SK-N-SH (cell line): Measurements from ENCODE around the gene ZNF79. TPM values are rescaled to one million over a fixed set of nuclear protein-coding genes. Genes with fewer than 3 reads are reported as not detected.

Experiments
- CTCF ChIA-PET: fragments of 300-600, 350-600 bp; formaldehyde crosslinking; extraction: SDS; loops from one replicate; lab custom pipeline; 2021; lab: Yijun Ruan, JAX
- POLR2A ChIA-PET: fragments of 350-600 bp; sonication (Branson Sonifier 250); formaldehyde crosslinking; extraction: SDS; loops from one replicate; lab custom pipeline; 2020; ENCODE audit warnings: antibody characterized with exemption, inconsistent platforms; lab: Yijun Ruan, JAX
- DNase-seq: peaks from one replicate; pipeline ENCODE4 v3.0.0; 2012
- H2AFZ ChIP-seq: fragments of 200-600 bp; sonication (generic); 2 replicates; pipeline ENCODE4 v1.8.1; 2016; ENCODE audit warnings: antibody characterized with exemption, mild to moderate bottlenecking, low read depth
- H3F3A ChIP-seq: fragments of 200-600 bp; sonication (generic); replicated peaks from 2 replicates; pipeline ENCODE3; 2016; ENCODE audit warnings: antibody characterized with exemption, mild to moderate bottlenecking; ENCODE audit not compliant: insufficient read depth
- H3K27ac ChIP-seq, 2 experiments: fragments of 200-500 bp in 1 of 2; fragments of 200-600 bp in 1 of 2; sonication (Bioruptor generic) in 1 of 2; sonication (generic), shearing (Covaris generic) in 1 of 2; 2 replicates each; pipeline versions ENCODE4 v1.5.1 to v1.6.1; 2014 to 2016; ENCODE audit warnings: low read depth in 2 of 2, inconsistent platforms in 1 of 2, low read length in 1 of 2, mild to moderate bottlenecking in 1 of 2, mixed read lengths in 1 of 2
- H3K27me3 ChIP-seq: fragments of 200-600 bp; sonication (generic), shearing (Covaris generic); 2 replicates; pipeline ENCODE4 v1.6.1; 2016; ENCODE audit warnings: mixed run types; ENCODE audit not compliant: insufficient read depth
- H3K36me3 ChIP-seq, 2 experiments: fragments of 200-500 bp in 1 of 2; fragments of 200-600 bp in 1 of 2; sonication (Bioruptor generic) in 1 of 2; sonication (generic) in 1 of 2; replicated peaks in 1 of 2; 2 replicates each; pipeline versions ENCODE3 to v1.5.1; 2014 to 2016; ENCODE audit warnings: low read length in 1 of 2, mild to moderate bottlenecking in 1 of 2; ENCODE audit not compliant: insufficient read depth in 2 of 2, control insufficient read depth in 1 of 2
- H3K4me1 ChIP-seq, 2 experiments: fragments of 200-500 bp in 1 of 2; fragments of 200-600 bp in 1 of 2; sonication (Bioruptor generic) in 1 of 2; sonication (generic), shearing (Covaris generic) in 1 of 2; 2 replicates each; pipeline versions ENCODE4 v1.5.1 to v1.6.1; 2014 to 2016; ENCODE audit warnings: low read depth in 1 of 2, low read length in 1 of 2, mixed run types in 1 of 2; ENCODE audit not compliant: insufficient read depth in 2 of 2, control insufficient read depth in 1 of 2
- H3K4me2 ChIP-seq: fragments of 200-600 bp; sonication (generic), shearing (Covaris generic); 2 replicates; pipeline ENCODE4 v1.6.1; 2017; ENCODE audit warnings: mixed run types
- H3K4me3 ChIP-seq, 2 experiments: fragments of 200-500 bp in 1 of 2; fragments of 200-600 bp in 1 of 2; sonication (Bioruptor generic) in 1 of 2; sonication (generic), shearing (Covaris generic) in 1 of 2; 2 replicates each; pipeline versions ENCODE4 v1.5.1 to v1.8.1; 2014 to 2016; ENCODE audit warnings: low read depth in 2 of 2, inconsistent platforms in 1 of 2, low read length in 1 of 2, mild to moderate bottlenecking in 1 of 2, mixed read lengths in 1 of 2, moderate library complexity in 1 of 2
- H3K79me2 ChIP-seq: fragments of 200-600 bp; sonication (generic); 2 replicates; pipeline ENCODE4 v1.8.1; 2017; ENCODE audit warnings: mild to moderate bottlenecking; ENCODE audit not compliant: insufficient read depth
- H3K9ac ChIP-seq: fragments of 200-600 bp; sonication (generic); 2 replicates; pipeline ENCODE4 v1.6.1; 2017; ENCODE audit warnings: mixed run types
- H3K9me2 ChIP-seq: fragments of 200-600 bp; sonication (generic); 2 replicates; pipeline ENCODE4 v1.6.1; 2017; ENCODE audit warnings: mixed run types
- H3K9me3 ChIP-seq: fragments of 200-600 bp; sonication (generic); 2 replicates; pipeline ENCODE4 v1.6.1; 2017; ENCODE audit warnings: mixed run types, mild to moderate bottlenecking, moderate library complexity
- H4K20me1 ChIP-seq: fragments of 200-600 bp; sonication (generic); 2 replicates; pipeline ENCODE4 v1.6.1; 2017; ENCODE audit warnings: mild to moderate bottlenecking, mixed run types; ENCODE audit not compliant: insufficient read depth
- MAX ChIP-seq: IDR thresholded peaks from 2 replicates; pipeline ENCODE4 v1.4.0; 2012; ENCODE audit warnings: low read depth
- NRF1 ChIP-seq: IDR thresholded peaks from 2 replicates; pipeline ENCODE4 v1.6.1; 2012; ENCODE audit warnings: low read depth, mild to moderate bottlenecking, low read length
- RAD21 ChIP-seq: IDR thresholded peaks from 2 replicates; pipeline ENCODE4 v1.6.1; 2012; ENCODE audit warnings: mild to moderate bottlenecking, low read length
- TEAD4 ChIP-seq: IDR thresholded peaks from 2 replicates; pipeline ENCODE4 v1.4.0; 2012; ENCODE audit warnings: mild to moderate bottlenecking, borderline replicate concordance; ENCODE audit not compliant: insufficient read depth
- USF2 ChIP-seq: fragments of 150-350 bp; IDR thresholded peaks from 2 replicates; pipeline ENCODE4 v1.6.1; 2017; ENCODE audit warnings: antibody characterized with exemption, low read length, low read depth, borderline replicate concordance
- ZBTB33 ChIP-seq: IDR thresholded peaks from 2 replicates; pipeline ENCODE4 v1.4.0; 2012; ENCODE audit warnings: low read depth, borderline replicate concordance
- WGBS: methylation state at CpG from one replicate; pipeline ENCODE4 v1.1.6; 2017; ENCODE audit warnings: low lambda C conversion rate; 5-methylcytosine and 5-hydroxymethylcytosine counted together
- polyA plus RNA-seq, 3 experiments: library from polyadenylated mRNA; depleted of rRNA; stranded (reverse); fragments of >200 nt; gene quantifications; 2 replicates each; pipeline ENCODE4 v1.2.3, GENCODE V29; 2012

Gene ZNF79
- polyA plus RNA-seq, 1 of the 3 experiments (the other 2 are of a cell fraction) = 4.6 TPM

GRCh38 chr9:127399736-127400269, 24.4 kb upstream of the ZNF79 start:
- no peaks in the 10 kb centered on the region for H3K27me3 ChIP-seq
- peaks cover 6% of the 10 kb centered on the region; the same call in 1 of the 2 replicates for H4K20me1 ChIP-seq
- no peaks in the 10 kb centered on the region for H3K9me2 ChIP-seq
- peaks cover 4% of the 10 kb centered on the region for H3F3A ChIP-seq
- no peak overlapping the region for H3K4me3 ChIP-seq
- ChIA-PET POLR2A (no interaction called here), CTCF (no interaction called here)
- H3K36me3 ChIP-seq = peaks cover 0 to 10% of the 10 kb centered on the region in 2 experiments
- TF ChIP-seq RAD21 = no peak
- TF ChIP-seq NRF1 = no peak
- TF ChIP-seq ZBTB33 = no peak
- no peak for TF ChIP-seq TEAD4
- TF ChIP-seq MAX = no peak
- 95% methylated on average over 12 of the region's 14 CpGs for WGBS
- no peak overlapping the region for H3K9ac ChIP-seq
- H3K27ac ChIP-seq = no peak overlapping the region
- H3K4me1 ChIP-seq = peaks cover 7 to 18% of the 10 kb centered on the region in 2 experiments; a peak in 1 of 4 replicates
- H3K79me2 ChIP-seq = peaks cover 17% of the 10 kb centered on the region
- H2AFZ ChIP-seq = no peak overlapping the region
- H3K9me3 ChIP-seq = no peaks in the 10 kb centered on the region
- H3K4me2 ChIP-seq = no peak overlapping the region
- no peak for DNase-seq

GRCh38 chr9:127402401-127403090, 21.6 kb upstream of the ZNF79 start:
- no peak for DNase-seq
- Histone ChIP-seq H3K4me1 (peaks cover 7 to 20% of the 10 kb centered on the region in 2 experiments; a peak in 1 of 4 replicates), H3K36me3 (peaks cover 0 to 20% of the 10 kb centered on the region in 2 experiments), H3K4me2 (no peak overlapping the region), H3K79me2 (peaks cover 17% of the 10 kb centered on the region), H2AFZ (no peak overlapping the region), H3K9me3 (no peaks in the 10 kb centered on the region), H3K9ac (no peak overlapping the region), H3K9me2 (no peaks in the 10 kb centered on the region), H3F3A (no peaks in the 10 kb centered on the region), H4K20me1 (peaks cover 6% of the 10 kb centered on the region; the same call in 1 of the 2 replicates), H3K27me3 (no peaks in the 10 kb centered on the region), H3K4me3 (no peak overlapping the region), H3K27ac (no peak overlapping the region)
- TF ChIP-seq USF2 (no peak), TEAD4 (no peak)
- POLR2A ChIA-PET = no interaction called here
- 92% methylated on average over 13 of the region's 18 CpGs for WGBS
- CTCF ChIA-PET = interaction anchor here (1.2 to 1.9 kb wide), 2 partner anchors 16 to 188 kb away, joined by 4 read pairs; no protein-coding TSS in a partner anchor
